C4-2B (cell line): Measurements from ENCODE around the gene BCL2L11.

ENCODE experiments used
- ZFX ChIP-seq: fragments of 450-650 bp; IDR thresholded peaks from 2 replicates; pipeline ENCODE4 v1.6.1; 2017
- TF ChIP-seq, protein P1 (sequence below): fragments of 450-650 bp; conservative IDR thresholded peaks from 2 replicates; pipeline ENCODE4 v1.5.1; 2017; ENCODE audit warnings: mild to moderate bottlenecking

GRCh38 chr2:111117598-111118480 lies 2.9 kb upstream of the BCL2L11 start:
- TF ChIP-seq, protein P1, sequence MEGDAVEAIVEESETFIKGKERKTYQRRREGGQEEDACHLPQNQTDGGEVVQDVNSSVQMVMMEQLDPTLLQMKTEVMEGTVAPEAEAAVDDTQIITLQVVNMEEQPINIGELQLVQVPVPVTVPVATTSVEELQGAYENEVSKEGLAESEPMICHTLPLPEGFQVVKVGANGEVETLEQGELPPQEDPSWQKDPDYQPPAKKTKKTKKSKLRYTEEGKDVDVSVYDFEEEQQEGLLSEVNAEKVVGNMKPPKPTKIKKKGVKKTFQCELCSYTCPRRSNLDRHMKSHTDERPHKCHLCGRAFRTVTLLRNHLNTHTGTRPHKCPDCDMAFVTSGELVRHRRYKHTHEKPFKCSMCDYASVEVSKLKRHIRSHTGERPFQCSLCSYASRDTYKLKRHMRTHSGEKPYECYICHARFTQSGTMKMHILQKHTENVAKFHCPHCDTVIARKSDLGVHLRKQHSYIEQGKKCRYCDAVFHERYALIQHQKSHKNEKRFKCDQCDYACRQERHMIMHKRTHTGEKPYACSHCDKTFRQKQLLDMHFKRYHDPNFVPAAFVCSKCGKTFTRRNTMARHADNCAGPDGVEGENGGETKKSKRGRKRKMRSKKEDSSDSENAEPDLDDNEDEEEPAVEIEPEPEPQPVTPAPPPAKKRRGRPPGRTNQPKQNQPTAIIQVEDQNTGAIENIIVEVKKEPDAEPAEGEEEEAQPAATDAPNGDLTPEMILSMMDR, result no peak
- no peak for TF ChIP-seq ZFX
